HCT116 (cell line): Measurements from ENCODE around the gene ZCCHC24. TPM values are rescaled to one million over a fixed set of nuclear protein-coding genes. Genes with fewer than 3 reads are reported as not detected.

ENCODE experiments used
- ATAC-seq: fragments of 200-7000 bp; cut with Tn5 transposase; 2 replicates; pipeline ENCODE4 v1.9.1; 2020; ENCODE audit warnings: mild to moderate bottlenecking, moderate library complexity
- BruUV-seq: library from RNA; stranded (reverse); fragments of 400-500 nt; replicated peaks from 2 replicates; lab custom pipeline; 2021; lab: Mats Ljungman, UMichigan
- CTCF ChIA-PET: fragments of 300-600 bp; sonication (Branson Sonifier 250); formaldehyde crosslinking; loops from one replicate; lab custom pipeline; 2021; ENCODE audit warnings: antibody characterized with exemption; lab: Charles Lee
- POLR2A ChIA-PET: fragments of 300-600, 350-600 bp; sonication (Branson Sonifier 250); formaldehyde crosslinking; loops from one replicate; lab custom pipeline; 2021; ENCODE audit warnings: antibody characterized with exemption; lab: Charles Lee
- RAD21 ChIA-PET, 2 experiments: fragments of 300-600 bp; sonication (Branson Sonifier 250); formaldehyde crosslinking; loops; one replicate each; lab custom pipeline; 2023; ENCODE audit warnings: low total read pairs in 2 of 2; ENCODE audit not compliant: uncharacterized antibody in 2 of 2, unreplicated experiment in 2 of 2, low non-redundant PET in 1 of 2; lab: Charles Lee
- DNase-seq: peaks from one replicate; pipeline ENCODE4 v3.0.0-alpha.2; 2010; ENCODE audit warnings: low read depth, low spot score
- H2AFZ ChIP-seq: fragments of 200-600 bp; shearing (Covaris generic), sonication (generic); 2 replicates; pipeline ENCODE4 v1.6.1; 2017; ENCODE audit warnings: low read depth, mixed run types, mixed read lengths, antibody characterized with exemption, low read length; ENCODE audit not compliant: poor library complexity, severe bottlenecking
- H3K27ac ChIP-seq: 2 replicates; pipeline ENCODE4 v1.5.1; 2012; ENCODE audit warnings: low read depth, low read length
- H3K27me3 ChIP-seq: fragments of 200-600 bp; sonication (generic); 2 replicates; pipeline ENCODE4 v1.6.1; 2016; ENCODE audit warnings: mixed run types, low read length, mixed read lengths; ENCODE audit not compliant: insufficient read depth
- H3K36me3 ChIP-seq, 2 experiments: fragments of 200-500 bp in 1 of 2; fragments of 200-600 bp in 1 of 2; sonication (Bioruptor generic) in 1 of 2; sonication (generic) in 1 of 2; 2 replicates each; pipeline versions ENCODE4 v1.5.1 to v1.6.1; 2014 to 2016; ENCODE audit warnings: low read length in 2 of 2, inconsistent platforms in 1 of 2, mixed read lengths in 1 of 2, mixed run types in 1 of 2; ENCODE audit not compliant: insufficient read depth in 2 of 2, control insufficient read depth in 1 of 2
- H3K4me1 ChIP-seq, 2 experiments: fragments of 200-600 bp in 1 of 2; sonication (generic) in 1 of 2; 2 replicates each; pipeline versions ENCODE4 v1.5.1 to v1.6.1; 2012 to 2017; ENCODE audit warnings: low read length in 2 of 2, inconsistent platforms in 1 of 2, mild to moderate bottlenecking in 1 of 2, mixed read lengths in 1 of 2, mixed run types in 1 of 2, moderate library complexity in 1 of 2; ENCODE audit not compliant: insufficient read depth in 2 of 2, control insufficient read depth in 1 of 2
- H3K4me2 ChIP-seq: fragments of 200-600 bp; sonication (generic); 2 replicates; pipeline ENCODE4 v1.6.1; 2017; ENCODE audit warnings: mixed run types, low read length, mixed read lengths
- H3K4me3 ChIP-seq, 2 experiments: fragments of 200-600 bp in 1 of 2; sonication (generic) in 1 of 2; replicated peaks in 1 of 2; 2 replicates each; pipeline ENCODE4 v1.5.1; 2011 to 2016; ENCODE audit warnings: low read length in 2 of 2, control low read depth in 1 of 2, low read depth in 1 of 2, mild to moderate bottlenecking in 1 of 2, mixed read lengths in 1 of 2, mixed run types in 1 of 2
- H3K79me2 ChIP-seq: fragments of 200-600 bp; sonication (generic); 2 replicates; pipeline ENCODE4 v1.6.1; 2017; ENCODE audit warnings: mild to moderate bottlenecking, mixed run types, low read length, moderate library complexity, mixed read lengths; ENCODE audit not compliant: insufficient read depth
- H3K9ac ChIP-seq: fragments of 200-600 bp; sonication (generic); 2 replicates; pipeline ENCODE4 v1.6.1; 2016; ENCODE audit warnings: low read length, mixed read lengths
- H3K9me2 ChIP-seq: fragments of 200-600 bp; sonication (generic), shearing (Covaris generic); 2 replicates; pipeline ENCODE4 v1.6.1; 2017; ENCODE audit warnings: mixed run types, mild to moderate bottlenecking, moderate library complexity; ENCODE audit not compliant: insufficient read depth
- H3K9me3 ChIP-seq, 2 experiments: fragments of 200-500 bp in 1 of 2; fragments of 200-600 bp in 1 of 2; sonication (Bioruptor generic) in 1 of 2; sonication (generic) in 1 of 2; 2 replicates each; pipeline ENCODE4 v1.6.1; 2014 to 2017; ENCODE audit warnings: low read length in 2 of 2, mixed read lengths in 2 of 2, inconsistent platforms in 1 of 2, low read depth in 1 of 2, mild to moderate bottlenecking in 1 of 2, mixed run types in 1 of 2, moderate library complexity in 1 of 2; ENCODE audit not compliant: control insufficient read depth in 1 of 2, insufficient read depth in 1 of 2
- H4K20me1 ChIP-seq: fragments of 200-600 bp; sonication (generic), shearing (Covaris generic); 2 replicates; pipeline ENCODE4 v1.6.1; 2017; ENCODE audit warnings: mixed run types, mild to moderate bottlenecking, moderate library complexity; ENCODE audit not compliant: insufficient read depth
- CBX3 ChIP-seq: IDR thresholded peaks from 2 replicates; pipeline ENCODE4 v1.6.1; 2012; ENCODE audit warnings: low read depth
- ELF1 ChIP-seq: IDR thresholded peaks from 2 replicates; pipeline ENCODE4 v1.6.1; 2012; ENCODE audit warnings: low read depth, borderline replicate concordance
- EZH2 ChIP-seq: fragments of 200-600 bp; sonication (generic); IDR thresholded peaks from 2 replicates; pipeline ENCODE4 v1.6.1; 2017; ENCODE audit warnings: antibody characterized with exemption, mixed run types
- EZH2phosphoT487 ChIP-seq: fragments of 200-600 bp; IDR thresholded peaks from 2 replicates; pipeline ENCODE4 v1.6.1; 2018; ENCODE audit warnings: antibody characterized with exemption, borderline replicate concordance
- JUND ChIP-seq: IDR thresholded peaks from 2 replicates; pipeline ENCODE4 v1.6.1; 2012
- SIN3A ChIP-seq: IDR thresholded peaks from 2 replicates; pipeline ENCODE4 v1.6.1; 2012; ENCODE audit warnings: low read depth
- SP1 ChIP-seq: IDR thresholded peaks from 2 replicates; pipeline ENCODE4 v1.6.1; 2012; ENCODE audit warnings: low read depth
- TCF7L2 ChIP-seq: IDR thresholded peaks from 2 replicates; pipeline ENCODE4 v1.7.0; 2011; ENCODE audit warnings: borderline replicate concordance, inconsistent platforms; ENCODE audit not compliant: insufficient read depth, insufficient read length; ENCODE audit errors: extremely low read depth
- YY1 ChIP-seq: IDR thresholded peaks from 2 replicates; pipeline ENCODE4 v1.6.1; 2011; ENCODE audit warnings: low read length, low read depth, moderate library complexity, mild to moderate bottlenecking; ENCODE audit not compliant: insufficient replicate concordance; ENCODE audit errors: extremely low read depth
- ZFX ChIP-seq: fragments of 450-650 bp; IDR thresholded peaks from 2 replicates; pipeline ENCODE4 v1.6.1; 2017
- intact Hi-C: fragments of 100-400 bp; cut with micrococcal nuclease; formaldehyde crosslinking; loops from 2 replicates; pipeline ENCODE4 v1.10.0; 2022
- total RNA-seq: library from RNA; stranded (reverse); gene quantifications from one replicate; pipeline ENCODE4 v1.2.1, GENCODE V29; 2021; ENCODE audit not compliant: unreplicated experiment
- TF ChIP-seq, protein P1 (sequence below), 3 experiments: fragments of 200-600 bp in 1 of 3; sonication (generic) in 1 of 3; IDR thresholded peaks in 2 of 3; conservative IDR thresholded peaks in 1 of 3; 2 replicates each; pipeline ENCODE4 v1.5.1; 2012 to 2017; ENCODE audit warnings: low read depth in 2 of 3, low read length in 2 of 3, antibody characterized with exemption in 1 of 3, borderline replicate concordance in 1 of 3, control low read depth in 1 of 3, mild to moderate bottlenecking in 1 of 3, mixed read lengths in 1 of 3, mixed run types in 1 of 3, moderate library complexity in 1 of 3; ENCODE audit not compliant: insufficient read depth in 1 of 3
- TF ChIP-seq, protein P2 (sequence below): IDR thresholded peaks from 2 replicates; pipeline ENCODE4 v1.6.1; 2012; ENCODE audit warnings: low read depth

Gene ZCCHC24
- total RNA-seq, 1 experiment from 2014 or later: 7.0 TPM

DNA sequence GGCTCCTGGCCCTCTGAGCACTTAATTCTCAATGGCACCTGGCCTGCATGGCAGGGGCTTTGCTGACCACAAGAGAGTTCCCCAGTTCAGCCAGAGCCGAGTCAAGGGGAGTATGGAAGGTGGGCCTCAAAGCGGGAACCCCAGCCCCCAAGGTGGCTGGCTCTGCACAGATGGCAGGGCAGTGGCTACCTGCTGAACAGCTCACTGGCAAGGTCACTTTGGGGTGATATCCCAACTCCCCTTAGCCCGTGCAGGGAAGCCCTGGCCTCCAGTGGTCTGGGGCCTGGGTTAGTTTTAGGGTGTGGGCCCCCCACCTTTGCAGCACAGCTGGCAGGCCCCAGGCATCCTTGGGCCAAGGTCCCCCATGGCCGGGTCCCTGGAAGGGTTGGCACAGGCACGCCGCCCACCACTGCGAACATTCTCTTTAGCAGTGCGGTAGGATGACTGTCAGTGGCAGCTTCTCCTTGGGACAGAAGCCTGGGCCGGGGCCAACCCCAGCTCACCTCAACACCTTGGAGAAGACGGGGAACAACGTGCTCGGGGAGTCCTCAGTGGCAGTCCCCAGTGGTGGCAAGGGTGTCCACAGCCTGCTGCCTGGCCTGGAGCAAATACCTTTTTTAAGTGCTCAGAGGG lies 61.3 kb downstream of the ZCCHC24 start:
- POLR2A ChIA-PET: interaction anchor here (0.6 kb wide), 1 partner anchor 19 kb away, joined by 4 read pairs; no protein-coding TSS in a partner anchor

More for the DNA sequence above, 61.3 kb downstream of the ZCCHC24 start:
- Histone ChIP-seq H3K4me2 (no peak overlapping the region), H3K4me1 (no peaks in the 10 kb centered on the region), H3K27ac (no peak overlapping the region), H4K20me1 (no peaks in the 10 kb centered on the region), H3K9me2 (no peaks in the 10 kb centered on the region), H2AFZ (no peak overlapping the region), H3K9ac (no peak overlapping the region), H3K79me2 (no peaks in the 10 kb centered on the region), H3K27me3 (no peaks in the 10 kb centered on the region), H3K4me3 (no peak overlapping the region), H3K9me3 (no peaks in the 10 kb centered on the region), H3K36me3 (no peaks in the 10 kb centered on the region)
- RAD21 ChIA-PET: no interaction called here
- CTCF ChIA-PET: interaction anchor here (1.3 kb wide), 1 partner anchor 10 kb away, joined by 6 read pairs; no protein-coding TSS in a partner anchor
- intact Hi-C loops: no loop called here
- no peak for DNase-seq
- no TSS peak for BruUV-seq
- ATAC-seq: no peak
- TF ChIP-seq SP1: no peak
- TF ChIP-seq EZH2: no peak
- no peak for TF ChIP-seq TCF7L2
- TF ChIP-seq EZH2phosphoT487: no peak
- no peak for TF ChIP-seq CBX3
- TF ChIP-seq ELF1: no peak
- no peak for TF ChIP-seq SIN3A
- TF ChIP-seq, protein P1, sequence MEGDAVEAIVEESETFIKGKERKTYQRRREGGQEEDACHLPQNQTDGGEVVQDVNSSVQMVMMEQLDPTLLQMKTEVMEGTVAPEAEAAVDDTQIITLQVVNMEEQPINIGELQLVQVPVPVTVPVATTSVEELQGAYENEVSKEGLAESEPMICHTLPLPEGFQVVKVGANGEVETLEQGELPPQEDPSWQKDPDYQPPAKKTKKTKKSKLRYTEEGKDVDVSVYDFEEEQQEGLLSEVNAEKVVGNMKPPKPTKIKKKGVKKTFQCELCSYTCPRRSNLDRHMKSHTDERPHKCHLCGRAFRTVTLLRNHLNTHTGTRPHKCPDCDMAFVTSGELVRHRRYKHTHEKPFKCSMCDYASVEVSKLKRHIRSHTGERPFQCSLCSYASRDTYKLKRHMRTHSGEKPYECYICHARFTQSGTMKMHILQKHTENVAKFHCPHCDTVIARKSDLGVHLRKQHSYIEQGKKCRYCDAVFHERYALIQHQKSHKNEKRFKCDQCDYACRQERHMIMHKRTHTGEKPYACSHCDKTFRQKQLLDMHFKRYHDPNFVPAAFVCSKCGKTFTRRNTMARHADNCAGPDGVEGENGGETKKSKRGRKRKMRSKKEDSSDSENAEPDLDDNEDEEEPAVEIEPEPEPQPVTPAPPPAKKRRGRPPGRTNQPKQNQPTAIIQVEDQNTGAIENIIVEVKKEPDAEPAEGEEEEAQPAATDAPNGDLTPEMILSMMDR (IDR thresholded peaks at IDR 0.05 in 2 of 3, conservative IDR thresholded peaks at IDR 0.05 in 1 of 3; ENCODE audit: borderline replicate concordance in 1 of 3, insufficient read depth in 1 of 3, low read depth in 2 of 3, low read length in 2 of 3): no peak
- TF ChIP-seq, protein P2, sequence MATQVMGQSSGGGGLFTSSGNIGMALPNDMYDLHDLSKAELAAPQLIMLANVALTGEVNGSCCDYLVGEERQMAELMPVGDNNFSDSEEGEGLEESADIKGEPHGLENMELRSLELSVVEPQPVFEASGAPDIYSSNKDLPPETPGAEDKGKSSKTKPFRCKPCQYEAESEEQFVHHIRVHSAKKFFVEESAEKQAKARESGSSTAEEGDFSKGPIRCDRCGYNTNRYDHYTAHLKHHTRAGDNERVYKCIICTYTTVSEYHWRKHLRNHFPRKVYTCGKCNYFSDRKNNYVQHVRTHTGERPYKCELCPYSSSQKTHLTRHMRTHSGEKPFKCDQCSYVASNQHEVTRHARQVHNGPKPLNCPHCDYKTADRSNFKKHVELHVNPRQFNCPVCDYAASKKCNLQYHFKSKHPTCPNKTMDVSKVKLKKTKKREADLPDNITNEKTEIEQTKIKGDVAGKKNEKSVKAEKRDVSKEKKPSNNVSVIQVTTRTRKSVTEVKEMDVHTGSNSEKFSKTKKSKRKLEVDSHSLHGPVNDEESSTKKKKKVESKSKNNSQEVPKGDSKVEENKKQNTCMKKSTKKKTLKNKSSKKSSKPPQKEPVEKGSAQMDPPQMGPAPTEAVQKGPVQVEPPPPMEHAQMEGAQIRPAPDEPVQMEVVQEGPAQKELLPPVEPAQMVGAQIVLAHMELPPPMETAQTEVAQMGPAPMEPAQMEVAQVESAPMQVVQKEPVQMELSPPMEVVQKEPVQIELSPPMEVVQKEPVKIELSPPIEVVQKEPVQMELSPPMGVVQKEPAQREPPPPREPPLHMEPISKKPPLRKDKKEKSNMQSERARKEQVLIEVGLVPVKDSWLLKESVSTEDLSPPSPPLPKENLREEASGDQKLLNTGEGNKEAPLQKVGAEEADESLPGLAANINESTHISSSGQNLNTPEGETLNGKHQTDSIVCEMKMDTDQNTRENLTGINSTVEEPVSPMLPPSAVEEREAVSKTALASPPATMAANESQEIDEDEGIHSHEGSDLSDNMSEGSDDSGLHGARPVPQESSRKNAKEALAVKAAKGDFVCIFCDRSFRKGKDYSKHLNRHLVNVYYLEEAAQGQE: no peak
- TF ChIP-seq ZFX: no peak
- TF ChIP-seq YY1: no peak
- no peak for TF ChIP-seq JUND
